Panc1 (cell line): Measurements from ENCODE around the gene LGALS12. TPM values are rescaled to one million over a fixed set of nuclear protein-coding genes. Genes with fewer than 3 reads are reported as not detected.

Experiments used
- ATAC-seq: fragments of 200-7000 bp; cut with Tn5 transposase; 2 replicates; pipeline ENCODE4 v1.9.1; 2020; ENCODE audit warnings: mild to moderate bottlenecking, moderate library complexity
- BruUV-seq: library from RNA; stranded (reverse); fragments of 400-500 nt; replicated peaks from 2 replicates; lab custom pipeline; 2021; lab: Mats Ljungman, UMichigan
- CTCF ChIA-PET: fragments of 300-600 bp; sonication (Branson Sonifier 250); formaldehyde crosslinking; loops from one replicate; lab custom pipeline; 2022; ENCODE audit warnings: antibody characterized with exemption; lab: Charles Lee
- POLR2A ChIA-PET: fragments of 300-600 bp; sonication (Branson Sonifier 250); formaldehyde crosslinking; loops from one replicate; lab custom pipeline; 2022; ENCODE audit warnings: antibody characterized with exemption; lab: Charles Lee
- DNase-seq: peaks from one replicate; pipeline ENCODE4 v3.0.0-alpha.2; 2010; ENCODE audit warnings: low read depth, low spot score
- H3K27ac ChIP-seq: 2 replicates; pipeline ENCODE4 v1.5.1; 2011; ENCODE audit warnings: mild to moderate bottlenecking, low read length, inconsistent platforms
- H3K27me3 ChIP-seq: fragments of 200-500 bp; sonication (Bioruptor generic); 2 replicates; pipeline ENCODE4 v1.6.0; 2014; ENCODE audit warnings: low read length, inconsistent platforms; ENCODE audit not compliant: control insufficient read depth, insufficient read depth
- H3K36me3 ChIP-seq: fragments of 200-500 bp; sonication (Bioruptor generic); 2 replicates; pipeline ENCODE4 v1.5.1; 2014; ENCODE audit warnings: inconsistent platforms, mild to moderate bottlenecking, low read length, moderate library complexity; ENCODE audit not compliant: control insufficient read depth, insufficient read depth
- H3K4me1 ChIP-seq: 2 replicates; pipeline ENCODE4 v1.5.1; 2011; ENCODE audit warnings: inconsistent platforms, mild to moderate bottlenecking, low read length, moderate library complexity; ENCODE audit not compliant: control insufficient read depth, insufficient read depth
- H3K4me3 ChIP-seq, 2 experiments: 2 replicates each; pipeline ENCODE4 v1.5.1; 2011 to 2012; ENCODE audit warnings: low read depth in 2 of 2, low read length in 2 of 2, mild to moderate bottlenecking in 2 of 2, inconsistent platforms in 1 of 2, moderate library complexity in 1 of 2
- H3K9me3 ChIP-seq: fragments of 200-500 bp; sonication (Bioruptor generic); 2 replicates; pipeline ENCODE4 v1.5.1; 2014; ENCODE audit warnings: low read depth, mild to moderate bottlenecking, inconsistent platforms, low read length, moderate library complexity; ENCODE audit not compliant: control insufficient read depth, insufficient read depth
- POLR2AphosphoS5 ChIP-seq: IDR thresholded peaks from 2 replicates; pipeline ENCODE4 v1.6.1; 2012; ENCODE audit warnings: mild to moderate bottlenecking, low read depth, low read length, moderate library complexity
- SIN3A ChIP-seq: IDR thresholded peaks from 2 replicates; pipeline ENCODE4 v1.6.1; 2012; ENCODE audit warnings: low read depth, mild to moderate bottlenecking, low read length, moderate library complexity, borderline replicate concordance; ENCODE audit not compliant: insufficient read depth
- TCF7L2 ChIP-seq: IDR thresholded peaks from 2 replicates; pipeline ENCODE4 v1.6.1; 2011; ENCODE audit warnings: mild to moderate bottlenecking, low read depth, low read length, inconsistent platforms
- in situ Hi-C: cut with HindIII; loops from 2 replicates; pipeline ENCODE4 v1.10.0; 2016; ENCODE audit warnings: low sequenced_read_pairs, low pct_unique_long_range_greater_than_20kb
- intact Hi-C: fragments of 100-400 bp; cut with micrococcal nuclease; formaldehyde crosslinking; loops from one replicate; pipeline ENCODE4 v1.10.0; 2022; ENCODE audit not compliant: unreplicated experiment
- total RNA-seq: library from RNA; stranded (reverse); gene quantifications from one replicate; pipeline ENCODE4 v1.2.1, GENCODE V29; 2021; ENCODE audit not compliant: unreplicated experiment
- TF ChIP-seq, protein P1 (sequence below), 2 experiments: IDR thresholded peaks; 2 replicates each; pipeline ENCODE4 v1.6.1; 2011 to 2012; ENCODE audit warnings: low read depth in 2 of 2, control low read depth in 1 of 2, low read length in 1 of 2, mild to moderate bottlenecking in 1 of 2, moderate library complexity in 1 of 2; ENCODE audit not compliant: insufficient read depth in 1 of 2
- TF ChIP-seq, protein P2 (sequence below): fragments of 450-650 bp; IDR thresholded peaks from 2 replicates; pipeline ENCODE4 v1.5.1; 2017; ENCODE audit warnings: mild to moderate bottlenecking

LGALS12 gene
- total RNA-seq, 1 experiment from 2014 or later = not detected

DNA sequence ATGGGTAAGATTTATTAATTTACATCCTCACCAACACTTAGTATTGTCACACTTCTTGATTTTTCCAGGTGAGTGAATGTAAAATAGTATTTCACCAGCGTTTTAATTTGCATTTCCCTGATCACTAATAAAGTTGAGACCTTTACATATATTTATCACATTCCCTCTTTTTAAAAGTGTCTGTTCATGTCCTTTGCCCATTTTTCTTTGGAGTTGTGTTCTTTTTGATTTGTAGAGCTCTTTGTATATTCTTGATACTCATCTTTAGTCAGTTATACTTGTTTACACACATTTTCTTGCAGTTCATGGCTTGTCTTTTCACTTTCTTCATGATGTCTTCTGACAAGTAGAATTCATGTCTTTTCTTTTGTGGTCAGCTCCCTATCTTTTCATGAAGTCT, 12.8 kb upstream of the LGALS12 start:
- ChIA-PET POLR2A (interaction anchor here (0.7 kb wide), 1 partner anchor 194 kb away, joined by 7 read pairs; no protein-coding TSS in a partner anchor), CTCF (interaction anchor here (0.6 kb wide), 1 partner anchor 276 kb away, joined by 3 read pairs; no protein-coding TSS in a partner anchor)
- H3K36me3 ChIP-seq = no peaks in the 10 kb centered on the region
- no TSS peak for BruUV-seq
- H3K4me1 ChIP-seq = no peaks in the 10 kb centered on the region
- H3K27me3 ChIP-seq = peaks cover 24% of the 10 kb centered on the region
- no peaks in the 10 kb centered on the region; the same call in 1 of the 2 replicates for H3K9me3 ChIP-seq
- in situ Hi-C loops (no loop called here), intact Hi-C loops (no loop called here)
- DNase-seq (no peak), ATAC-seq (no peak)
- no peak overlapping the region for H3K4me3 ChIP-seq
- no peak overlapping the region for H3K27ac ChIP-seq
- TF ChIP-seq SIN3A = no peak
- TF ChIP-seq POLR2AphosphoS5 = no peak
- TF ChIP-seq, protein P1, sequence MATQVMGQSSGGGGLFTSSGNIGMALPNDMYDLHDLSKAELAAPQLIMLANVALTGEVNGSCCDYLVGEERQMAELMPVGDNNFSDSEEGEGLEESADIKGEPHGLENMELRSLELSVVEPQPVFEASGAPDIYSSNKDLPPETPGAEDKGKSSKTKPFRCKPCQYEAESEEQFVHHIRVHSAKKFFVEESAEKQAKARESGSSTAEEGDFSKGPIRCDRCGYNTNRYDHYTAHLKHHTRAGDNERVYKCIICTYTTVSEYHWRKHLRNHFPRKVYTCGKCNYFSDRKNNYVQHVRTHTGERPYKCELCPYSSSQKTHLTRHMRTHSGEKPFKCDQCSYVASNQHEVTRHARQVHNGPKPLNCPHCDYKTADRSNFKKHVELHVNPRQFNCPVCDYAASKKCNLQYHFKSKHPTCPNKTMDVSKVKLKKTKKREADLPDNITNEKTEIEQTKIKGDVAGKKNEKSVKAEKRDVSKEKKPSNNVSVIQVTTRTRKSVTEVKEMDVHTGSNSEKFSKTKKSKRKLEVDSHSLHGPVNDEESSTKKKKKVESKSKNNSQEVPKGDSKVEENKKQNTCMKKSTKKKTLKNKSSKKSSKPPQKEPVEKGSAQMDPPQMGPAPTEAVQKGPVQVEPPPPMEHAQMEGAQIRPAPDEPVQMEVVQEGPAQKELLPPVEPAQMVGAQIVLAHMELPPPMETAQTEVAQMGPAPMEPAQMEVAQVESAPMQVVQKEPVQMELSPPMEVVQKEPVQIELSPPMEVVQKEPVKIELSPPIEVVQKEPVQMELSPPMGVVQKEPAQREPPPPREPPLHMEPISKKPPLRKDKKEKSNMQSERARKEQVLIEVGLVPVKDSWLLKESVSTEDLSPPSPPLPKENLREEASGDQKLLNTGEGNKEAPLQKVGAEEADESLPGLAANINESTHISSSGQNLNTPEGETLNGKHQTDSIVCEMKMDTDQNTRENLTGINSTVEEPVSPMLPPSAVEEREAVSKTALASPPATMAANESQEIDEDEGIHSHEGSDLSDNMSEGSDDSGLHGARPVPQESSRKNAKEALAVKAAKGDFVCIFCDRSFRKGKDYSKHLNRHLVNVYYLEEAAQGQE (IDR thresholded peaks at IDR 0.05; ENCODE audit: insufficient read depth in 1 of 2, low read depth in 2 of 2, low read length in 1 of 2) = no peak
- TF ChIP-seq, protein P2, sequence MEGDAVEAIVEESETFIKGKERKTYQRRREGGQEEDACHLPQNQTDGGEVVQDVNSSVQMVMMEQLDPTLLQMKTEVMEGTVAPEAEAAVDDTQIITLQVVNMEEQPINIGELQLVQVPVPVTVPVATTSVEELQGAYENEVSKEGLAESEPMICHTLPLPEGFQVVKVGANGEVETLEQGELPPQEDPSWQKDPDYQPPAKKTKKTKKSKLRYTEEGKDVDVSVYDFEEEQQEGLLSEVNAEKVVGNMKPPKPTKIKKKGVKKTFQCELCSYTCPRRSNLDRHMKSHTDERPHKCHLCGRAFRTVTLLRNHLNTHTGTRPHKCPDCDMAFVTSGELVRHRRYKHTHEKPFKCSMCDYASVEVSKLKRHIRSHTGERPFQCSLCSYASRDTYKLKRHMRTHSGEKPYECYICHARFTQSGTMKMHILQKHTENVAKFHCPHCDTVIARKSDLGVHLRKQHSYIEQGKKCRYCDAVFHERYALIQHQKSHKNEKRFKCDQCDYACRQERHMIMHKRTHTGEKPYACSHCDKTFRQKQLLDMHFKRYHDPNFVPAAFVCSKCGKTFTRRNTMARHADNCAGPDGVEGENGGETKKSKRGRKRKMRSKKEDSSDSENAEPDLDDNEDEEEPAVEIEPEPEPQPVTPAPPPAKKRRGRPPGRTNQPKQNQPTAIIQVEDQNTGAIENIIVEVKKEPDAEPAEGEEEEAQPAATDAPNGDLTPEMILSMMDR = no peak
- TF ChIP-seq TCF7L2 = no peak

DNA sequence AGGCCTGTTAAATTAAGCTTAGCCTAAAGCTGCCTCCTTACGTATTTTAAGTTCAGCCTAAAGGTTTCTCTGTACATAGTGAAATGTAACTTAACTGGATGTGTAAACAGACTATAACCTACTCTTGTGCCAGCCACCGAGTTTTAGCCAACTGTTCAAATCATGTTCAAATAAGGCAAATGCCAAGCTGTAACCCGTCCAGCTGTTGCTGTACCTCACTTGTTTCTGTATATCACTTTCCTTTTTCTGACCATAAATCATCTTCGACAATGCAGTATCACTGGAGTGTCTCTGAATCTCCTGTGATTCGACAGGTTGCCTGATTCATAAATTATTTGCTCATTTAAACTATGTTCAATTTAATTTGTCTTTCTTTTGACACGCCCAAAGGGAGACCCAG, 10.9 kb upstream of the LGALS12 start:
- POLR2A ChIA-PET = no interaction called here
- CTCF ChIA-PET = no interaction called here
- in situ Hi-C loops (no loop called here), intact Hi-C loops (no loop called here)
- Histone ChIP-seq H3K27ac (no peak overlapping the region), H3K4me1 (no peaks in the 10 kb centered on the region), H3K27me3 (peaks cover 19% of the 10 kb centered on the region), H3K36me3 (no peaks in the 10 kb centered on the region), H3K9me3 (peaks cover 3% of the 10 kb centered on the region; the same call in 1 of the 2 replicates), H3K4me3 (no peak overlapping the region)
- no TSS peak for BruUV-seq
- no peak for DNase-seq
- TF ChIP-seq SIN3A (no peak), POLR2AphosphoS5 (no peak), TCF7L2 (no peak)
- TF ChIP-seq, protein P1 (IDR thresholded peaks at IDR 0.05; ENCODE audit: insufficient read depth in 1 of 2, low read depth in 2 of 2, low read length in 1 of 2) = no peak
- TF ChIP-seq, protein P2 = no peak
- no peak for ATAC-seq
